GM12878 (cell line): Measurements from ENCODE around the gene LURAP1L. TPM values are rescaled to one million over a fixed set of nuclear protein-coding genes. Genes with fewer than 3 reads are reported as not detected.

ENCODE experiments used
- ATAC-seq: fragments of 200-7000 bp; cut with Tn5 transposase; 3 replicates; pipeline ENCODE4 v1.9.1; 2020; ENCODE audit warnings: mild to moderate bottlenecking, moderate library complexity
- BruUV-seq: library from RNA; stranded (reverse); fragments of 400-500 nt; replicated peaks from 2 replicates; lab custom pipeline; 2021; lab: Mats Ljungman, UMichigan
- CTCF ChIA-PET: fragments of 300-600 bp; sonication (Branson Sonifier 250); formaldehyde crosslinking; extraction: SDS; loops from one replicate; lab custom pipeline; 2021; ENCODE audit warnings: inconsistent platforms; lab: Yijun Ruan, JAX
- POLR2A ChIA-PET: fragments of 350-600 bp; formaldehyde crosslinking; extraction: SDS; loops from one replicate; lab custom pipeline; 2021; ENCODE audit warnings: inconsistent platforms; lab: Charles Lee
- RAD21 ChIA-PET: fragments of 300-600 bp; sonication (Branson Sonifier 250); formaldehyde crosslinking; loops from one replicate; lab custom pipeline; 2023; ENCODE audit warnings: antibody characterized with exemption; ENCODE audit not compliant: unreplicated experiment; lab: Charles Lee
- SMC1A ChIA-PET: fragments of 300-600 bp; sonication (Branson Sonifier 250); formaldehyde crosslinking; loops from one replicate; lab custom pipeline; 2023; ENCODE audit not compliant: unreplicated experiment, uncharacterized antibody; lab: Charles Lee
- DNase-seq: peaks from one replicate; pipeline ENCODE4 v3.0.0-alpha.2; 2011; ENCODE audit warnings: low read depth, low spot score
- FAIRE-seq: peaks from 3 replicates; lab custom pipeline; 2011; peaks lifted over from hg19 to GRCh38; lab: Jason Lieb, UNC
- H2AFZ ChIP-seq: 2 replicates; pipeline ENCODE4 v1.6.0; 2011; ENCODE audit warnings: low read depth, low read length, control low read depth; ENCODE audit not compliant: control insufficient read depth
- H3K27ac ChIP-seq: 2 replicates; pipeline ENCODE4 v1.5.1; 2011; ENCODE audit warnings: control low read depth; ENCODE audit not compliant: control insufficient read depth, insufficient read depth
- H3K27me3 ChIP-seq, 2 experiments: replicated peaks in 1 of 2; 2 replicates each; pipeline versions ENCODE4 v1.6.0 to v1.6.1; 2011; ENCODE audit warnings: low read length in 1 of 2; ENCODE audit not compliant: control insufficient read depth in 2 of 2, insufficient read depth in 2 of 2
- H3K36me3 ChIP-seq, 2 experiments: 2 replicates each; pipeline ENCODE4 v1.5.1; 2011; ENCODE audit warnings: low read length in 1 of 2; ENCODE audit not compliant: control insufficient read depth in 2 of 2, insufficient read depth in 2 of 2
- H3K4me1 ChIP-seq: 2 replicates; pipeline ENCODE4 v1.6.1; 2011; ENCODE audit warnings: mild to moderate bottlenecking, low read length, moderate library complexity, mixed read lengths; ENCODE audit not compliant: control insufficient read depth, insufficient read depth
- H3K4me2 ChIP-seq: 2 replicates; pipeline ENCODE4 v1.6.0; 2011; ENCODE audit warnings: control low read depth; ENCODE audit not compliant: control insufficient read depth, insufficient read depth
- H3K4me3 ChIP-seq: fragments of 200-600 bp; sonication (generic); 2 replicates; pipeline ENCODE4 v1.5.1; 2016
- H3K79me2 ChIP-seq: 2 replicates; pipeline ENCODE4 v1.6.0; 2011; ENCODE audit warnings: low read length; ENCODE audit not compliant: control insufficient read depth, insufficient read depth
- H3K9ac ChIP-seq: 2 replicates; pipeline ENCODE4 v1.8.0; 2011; ENCODE audit warnings: low read length, control low read depth, mixed read lengths; ENCODE audit not compliant: control insufficient read depth, insufficient read depth
- H3K9me3 ChIP-seq: replicated peaks from 3 replicates; pipeline ENCODE4 v1.5.1; 2011; ENCODE audit warnings: mild to moderate bottlenecking, low read length; ENCODE audit not compliant: control insufficient read depth, insufficient read depth
- H4K20me1 ChIP-seq: 2 replicates; pipeline ENCODE4 v1.6.0; 2011; ENCODE audit not compliant: control insufficient read depth, insufficient read depth
- BHLHE40 ChIP-seq, 2 experiments: fragments of 450-650 bp in 1 of 2; IDR thresholded peaks; 2 replicates each; pipeline ENCODE4 v1.6.1; 2011 to 2017; ENCODE audit warnings: low read depth in 2 of 2, borderline replicate concordance in 1 of 2, improper control_type of control experiment in 1 of 2, low read length in 1 of 2, mild to moderate bottlenecking in 1 of 2
- CREB1 ChIP-seq: IDR thresholded peaks from 2 replicates; pipeline ENCODE4 v1.6.1; 2012; ENCODE audit warnings: low read depth, mild to moderate bottlenecking, inconsistent platforms
- CREM ChIP-seq: IDR thresholded peaks from 2 replicates; pipeline ENCODE4 v1.6.1; 2014; ENCODE audit warnings: antibody characterized with exemption, low read depth
- CTCF ChIP-seq, 3 experiments: IDR thresholded peaks in 2 of 3; conservative IDR thresholded peaks in 1 of 3; 2 replicates each; pipeline ENCODE4 v1.5.1; 2011; ENCODE audit warnings: low read depth in 3 of 3, low read length in 3 of 3, mild to moderate bottlenecking in 3 of 3, control low read depth in 2 of 3, moderate library complexity in 2 of 3, inconsistent platforms in 1 of 3, mixed read lengths in 1 of 3; ENCODE audit not compliant: control insufficient read depth in 2 of 3, insufficient read depth in 1 of 3; ENCODE audit errors: extremely low read depth in 1 of 3
- GATAD2B ChIP-seq: fragments of 450-650 bp; conservative IDR thresholded peaks from 2 replicates; pipeline ENCODE4 v1.6.1; 2017; ENCODE audit warnings: low read depth, mild to moderate bottlenecking, moderate library complexity
- LARP7 ChIP-seq: fragments of 450-650 bp; IDR thresholded peaks from 2 replicates; pipeline ENCODE4 v1.6.1; 2017; ENCODE audit warnings: mild to moderate bottlenecking
- MTA2 ChIP-seq: fragments of 450-650 bp; IDR thresholded peaks from 2 replicates; pipeline ENCODE4 v1.6.1; 2016; ENCODE audit warnings: low read depth, mild to moderate bottlenecking, moderate library complexity
- MXI1 ChIP-seq: fragments of 150-350 bp; IDR thresholded peaks from 2 replicates; pipeline ENCODE4 v1.6.1; 2011; ENCODE audit warnings: low read depth, mild to moderate bottlenecking, inconsistent platforms, low read length, improper control_type of control experiment
- PRDM15 ChIP-seq: fragments of 450-650 bp; formaldehyde crosslinking; IDR thresholded peaks from 2 replicates; pipeline ENCODE4 v1.4.0; 2020; ENCODE audit warnings: mild to moderate bottlenecking, moderate library complexity
- RAD51 ChIP-seq: fragments of 450-650 bp; IDR thresholded peaks from 2 replicates; pipeline ENCODE4 v1.6.1; 2016; ENCODE audit warnings: moderate library complexity, mild to moderate bottlenecking, inconsistent platforms
- STAT1 ChIP-seq: fragments of 450-650 bp; conservative IDR thresholded peaks from 2 replicates; pipeline ENCODE4 v1.6.1; 2014; ENCODE audit warnings: antibody characterized with exemption, mild to moderate bottlenecking
- TAF1 ChIP-seq: IDR thresholded peaks from 2 replicates; pipeline ENCODE4 v1.6.1; 2011; ENCODE audit warnings: mild to moderate bottlenecking, low read depth, low read length, borderline replicate concordance
- ZNF217 ChIP-seq: fragments of 450-650 bp; IDR thresholded peaks from 2 replicates; pipeline ENCODE4 v1.6.1; 2017; ENCODE audit warnings: antibody characterized with exemption, mild to moderate bottlenecking
- ZNF592 ChIP-seq: fragments of 450-650 bp; IDR thresholded peaks from 2 replicates; pipeline ENCODE4 v1.6.1; 2017; ENCODE audit warnings: mild to moderate bottlenecking, moderate library complexity
- WGBS: methylation state at CpG from one replicate; pipeline ENCODE4 v1.1.6; 2016; ENCODE audit warnings: low lambda C conversion rate; ENCODE audit not compliant: insufficient replicate concordance, insufficient coverage; ENCODE audit errors: missing lambda C conversion rate; 5-methylcytosine and 5-hydroxymethylcytosine counted together
- in situ Hi-C: fragments of 300-500 bp; cut with MboI; formaldehyde crosslinking; loops from 9 replicates; pipeline ENCODE4 v1.14.3; 2018; ENCODE audit warnings: mixed read lengths
- intact Hi-C: fragments of 100-400 bp; cut with micrococcal nuclease; formaldehyde crosslinking; loops from one replicate; pipeline ENCODE4 v1.14.2; 2022; ENCODE audit not compliant: unreplicated experiment
- polyA plus RNA-seq, 11 experiments: library from polyadenylated mRNA; depleted of rRNA in 4 of 11; unstranded in 6 of 11; stranded (reverse) in 5 of 11; fragments of >200 nt; fragmentation: Nextera tagmentation in 4 of 11; fragmentation: Illumina TruSeq in 1 of 11; extraction: Ambion mirVana in 4 of 11; extraction: Trizol in 1 of 11; gene quantifications; 1 replicate in 1 of 11; 2 replicates in 10 of 11; pipeline versions ENCODE4 v1.2.1 to v1.2.3, GENCODE V29; 2011 to 2016; ENCODE audit warnings: inconsistent platforms in 2 of 11, missing spikeins in 2 of 11, low read depth in 1 of 11
- total RNA-seq, 4 experiments: library from RNA; depleted of rRNA in 3 of 4; stranded (reverse); fragments of >200 nt in 3 of 4; fragmentation: Illumina TruSeq in 1 of 4; extraction: Trizol in 1 of 4; gene quantifications; 2 replicates each; pipeline versions ENCODE4 v1.2.1 to v1.2.3, GENCODE V29; 2013 to 2021

Gene LURAP1L
- total and polyA plus RNA-seq, 10 of the 15 experiments (the other 5 are each of a cell fraction or from before 2014, with no cell fraction given): 0.19 to 3.7 (median 0.69) TPM

DNA sequence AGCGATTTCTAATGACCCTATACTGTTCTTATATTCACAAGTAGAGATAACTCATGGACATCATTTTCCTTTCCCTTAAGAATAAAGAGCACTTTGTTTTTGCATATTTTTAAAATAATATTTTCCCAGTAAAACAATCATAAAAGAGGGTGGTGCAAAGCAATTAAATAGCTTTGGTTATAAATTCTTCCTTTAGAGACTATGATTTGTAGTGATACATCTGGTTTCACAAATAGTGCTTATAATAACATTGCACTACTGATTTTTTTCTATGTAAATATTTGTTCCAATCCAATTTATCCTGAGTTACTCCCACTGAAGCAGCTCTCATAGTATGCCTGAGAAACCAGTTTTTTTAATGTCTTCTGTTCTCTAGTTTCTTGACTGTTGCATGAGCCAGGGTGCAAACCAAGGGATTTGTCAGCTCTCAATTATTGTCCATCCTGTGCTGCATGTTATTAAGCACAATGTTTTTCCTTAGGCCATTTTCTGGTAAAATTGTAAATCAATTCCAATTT, 74.7 kb downstream of the LURAP1L start:
- POLR2A ChIA-PET: no interaction called here
- H3K4me3 ChIP-seq: no peak overlapping the region
- 29% methylated on average over 1 of the region's 1 CpG for WGBS
- DNase-seq (no peak), ATAC-seq (no peak), FAIRE-seq (no peak)
- CTCF ChIA-PET: interaction anchor here (1.0 kb wide), 1 partner anchor 39 kb away, joined by 3 read pairs; no protein-coding TSS in a partner anchor
- no peak overlapping the region for H3K27ac ChIP-seq
- H3K4me2 ChIP-seq: no peak overlapping the region
- no peak overlapping the region for H2AFZ ChIP-seq
- intact Hi-C loops (no loop called here), in situ Hi-C loops (no loop called here)
- no peaks in the 10 kb centered on the region for H3K4me1 ChIP-seq
- BruUV-seq: no TSS peak
- no peaks in the 10 kb centered on the region for H3K36me3 ChIP-seq
- H3K27me3 ChIP-seq: no peaks in the 10 kb centered on the region
- no peaks in the 10 kb centered on the region for H3K79me2 ChIP-seq
- RAD21 ChIA-PET: no interaction called here
- TF ChIP-seq ZNF217 (no peak), GATAD2B (no peak), CTCF (IDR thresholded peaks at IDR 0.05 in 2 of 3, conservative IDR thresholded peaks at IDR 0.05 in 1 of 3; ENCODE audit: control insufficient read depth in 2 of 3, extremely low read depth in 1 of 3, insufficient read depth in 1 of 3, low read depth in 3 of 3, low read length in 3 of 3) (no peak), ZNF592 (no peak), CREM (no peak), PRDM15 (CRISPR knock-in tag) (no peak), BHLHE40 (IDR thresholded peaks at IDR 0.05; ENCODE audit: borderline replicate concordance in 1 of 2, low read depth in 2 of 2, low read length in 1 of 2) (no peak), STAT1 (no peak), CREB1 (no peak), RAD51 (no peak), MTA2 (no peak), MXI1 (no peak), TAF1 (no peak), LARP7 (no peak)
- H3K9ac ChIP-seq: no peak overlapping the region
- SMC1A ChIA-PET: no interaction called here
- no peaks in the 10 kb centered on the region for H3K9me3 ChIP-seq
- no peaks in the 10 kb centered on the region for H4K20me1 ChIP-seq
